CD14-positive monocyte (primary cell): ENCODE data around the gene STRAP. TPM values are rescaled to one million over a fixed set of nuclear protein-coding genes. Genes with fewer than 3 reads are reported as not detected.

Experiments used
- DNase-seq, 3 donors: peaks; one replicate each; pipeline ENCODE4 v3.0.0-alpha.2; 2011 to 2022
- H2AFZ ChIP-seq: 2 replicates; pipeline ENCODE4 v1.6.0; 2012; ENCODE audit warnings: mild to moderate bottlenecking, low read depth, low read length, inconsistent platforms; ENCODE audit not compliant: insufficient read depth, poor library complexity, severe bottlenecking
- H3K27ac ChIP-seq, 2 donors: 1 replicate in 1 of 2; 2 replicates in 1 of 2; pipeline ENCODE4 v1.5.1; 2012 to 2013; ENCODE audit warnings: low read length in 2 of 2, control low read depth in 1 of 2, inconsistent platforms in 1 of 2, low read depth in 1 of 2, mild to moderate bottlenecking in 1 of 2
- H3K27me3 ChIP-seq, 2 donors: one replicate each; pipeline versions ENCODE4 v1.6.0 to v1.6.1; 2011 to 2013; ENCODE audit warnings: low read length in 2 of 2; ENCODE audit not compliant: control insufficient read depth in 2 of 2, insufficient read depth in 2 of 2
- H3K36me3 ChIP-seq, 2 donors: replicated peaks in 1 of 2; 1 replicate in 1 of 2; 2 replicates in 1 of 2; pipeline versions ENCODE4 v1.5.1 to v1.6.1; 2012 to 2013; ENCODE audit warnings: low read length in 2 of 2, control low read depth in 1 of 2, inconsistent platforms in 1 of 2, mild to moderate bottlenecking in 1 of 2; ENCODE audit not compliant: insufficient read depth in 2 of 2, control insufficient read depth in 1 of 2
- H3K4me1 ChIP-seq, 2 donors: 1 replicate in 1 of 2; 2 replicates in 1 of 2; pipeline versions ENCODE4 v1.5.1 to v1.6.1; 2012 to 2013; ENCODE audit warnings: low read length in 2 of 2, control low read depth in 1 of 2, inconsistent platforms in 1 of 2, mild to moderate bottlenecking in 1 of 2, moderate library complexity in 1 of 2; ENCODE audit not compliant: insufficient read depth in 2 of 2, control insufficient read depth in 1 of 2
- H3K4me2 ChIP-seq: replicated peaks from 2 replicates; pipeline ENCODE3; 2012; ENCODE audit warnings: low read length, moderate library complexity, mild to moderate bottlenecking; ENCODE audit not compliant: poor library complexity, severe bottlenecking; ENCODE audit errors: extremely low read depth
- H3K4me3 ChIP-seq, 3 experiments: fragments of 200-600 bp in 1 of 3; sonication (generic) in 1 of 3; replicated peaks in 1 of 3; 1 replicate in 2 of 3; 2 replicates in 1 of 3; pipeline ENCODE4 v1.5.1; 2011 to 2013; ENCODE audit warnings: low read length in 3 of 3, mild to moderate bottlenecking in 3 of 3, control low read depth in 2 of 3, low read depth in 2 of 3, inconsistent platforms in 1 of 3, moderate library complexity in 1 of 3
- H3K79me2 ChIP-seq: 2 replicates; pipeline ENCODE4 v1.6.0; 2012; ENCODE audit warnings: mild to moderate bottlenecking, control low read depth, inconsistent platforms, low read length, moderate library complexity; ENCODE audit not compliant: insufficient read depth
- H3K9ac ChIP-seq: 2 replicates; pipeline ENCODE4 v1.6.0; 2017; ENCODE audit warnings: low read length, mild to moderate bottlenecking; ENCODE audit not compliant: insufficient read depth, poor library complexity, severe bottlenecking
- H3K9me3 ChIP-seq, 2 donors: replicated peaks in 1 of 2; 1 replicate in 1 of 2; 2 replicates in 1 of 2; pipeline versions ENCODE4 v1.5.1 to v1.6.1; 2012 to 2013; ENCODE audit warnings: low read length in 2 of 2, control low read depth in 1 of 2; ENCODE audit not compliant: control insufficient read depth in 1 of 2, insufficient read depth in 1 of 2
- H4K20me1 ChIP-seq: 2 replicates; pipeline ENCODE4 v1.6.0; 2012; ENCODE audit warnings: mild to moderate bottlenecking, low read length, control low read depth, moderate library complexity; ENCODE audit not compliant: insufficient read depth
- H3K27ac Mint-ChIP-seq, 7 donors: one replicate each; pipeline ENCODE4 v1.8.0; 2020; ENCODE audit warnings: mild to moderate bottlenecking in 7 of 7, mixed read lengths in 7 of 7, moderate library complexity in 6 of 7, inconsistent platforms in 2 of 7
- H3K27me3 Mint-ChIP-seq, 3 donors: one replicate each; pipeline ENCODE4 v1.8.0; 2021 to 2022; ENCODE audit warnings: low read depth in 3 of 3, mild to moderate bottlenecking in 3 of 3, mixed read lengths in 3 of 3, moderate library complexity in 3 of 3, inconsistent platforms in 1 of 3
- H3K36me3 Mint-ChIP-seq, 2 donors: one replicate each; pipeline ENCODE4 v1.8.0; 2020; ENCODE audit warnings: mixed read lengths in 2 of 2, inconsistent platforms in 1 of 2, mild to moderate bottlenecking in 1 of 2
- H3K4me1 Mint-ChIP-seq: one replicate; pipeline ENCODE4 v1.8.0; 2020; ENCODE audit warnings: mild to moderate bottlenecking, mixed read lengths
- H3K4me3 Mint-ChIP-seq, 2 donors: one replicate each; pipeline ENCODE4 v1.8.0; 2020; ENCODE audit warnings: mild to moderate bottlenecking in 2 of 2, mixed read lengths in 2 of 2, moderate library complexity in 1 of 2
- H3K9me3 Mint-ChIP-seq, 7 donors: one replicate each; pipeline ENCODE4 v1.8.0; 2020 to 2022; ENCODE audit warnings: mixed read lengths in 7 of 7, mild to moderate bottlenecking in 6 of 7, moderate library complexity in 6 of 7, inconsistent platforms in 2 of 7
- WGBS: methylation state at CpG from one replicate; pipeline ENCODE4 v1.1.5; 2013; ENCODE audit warnings: missing lambda C conversion rate; ENCODE audit not compliant: insufficient coverage; 5-methylcytosine and 5-hydroxymethylcytosine counted together
- intact Hi-C, 2 donors: fragments of 100-400 bp; cut with micrococcal nuclease; formaldehyde crosslinking; loops; one replicate each; pipeline versions ENCODE4 v1.15.0 to v1.15.1; 2023
- polyA plus RNA-seq, 3 donors: library from polyadenylated mRNA; depleted of rRNA in 1 of 3; unstranded in 2 of 3; stranded (reverse) in 1 of 3; fragments of 300-500 nt in 2 of 3; fragments of >200 nt in 1 of 3; fragmentation: Illumina TruSeq in 2 of 3; gene quantifications; 1 replicate in 2 of 3; 2 replicates in 1 of 3; pipeline ENCODE4 v1.2.3, GENCODE V29; 2012 to 2021
- TF ChIP-seq, protein P1 (sequence below): fragments of 200-600 bp; IDR thresholded peaks from one replicate; pipeline ENCODE4 v1.8.0; 2022; ENCODE audit warnings: antibody characterized with exemption, mild to moderate bottlenecking

Gene STRAP
- polyA plus RNA-seq, 3 donors, result 53.7 to 111 (median 98.2) TPM

DNA sequence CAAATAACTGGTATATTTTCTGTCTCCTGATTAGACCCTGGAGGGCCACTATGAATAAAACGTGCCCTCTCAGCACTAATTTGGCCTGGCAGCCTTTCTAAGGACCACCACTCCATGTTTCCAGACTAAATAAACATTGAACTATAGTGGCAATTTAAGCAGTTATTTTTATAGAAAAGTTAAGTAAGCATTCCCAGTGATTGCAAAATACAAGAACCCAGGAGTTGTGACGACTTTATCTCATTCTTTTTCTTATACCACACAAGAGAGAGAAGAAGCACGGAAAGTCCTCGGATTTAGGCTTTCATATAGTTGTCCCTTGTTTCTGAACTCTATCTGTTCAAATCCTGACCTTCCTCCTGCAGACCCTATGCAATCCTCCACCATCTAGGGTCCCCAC, 23.1 kb upstream of the STRAP start:
- H3K36me3 ChIP-seq, result no peaks in the 10 kb centered on the region
- TF ChIP-seq, protein P1, sequence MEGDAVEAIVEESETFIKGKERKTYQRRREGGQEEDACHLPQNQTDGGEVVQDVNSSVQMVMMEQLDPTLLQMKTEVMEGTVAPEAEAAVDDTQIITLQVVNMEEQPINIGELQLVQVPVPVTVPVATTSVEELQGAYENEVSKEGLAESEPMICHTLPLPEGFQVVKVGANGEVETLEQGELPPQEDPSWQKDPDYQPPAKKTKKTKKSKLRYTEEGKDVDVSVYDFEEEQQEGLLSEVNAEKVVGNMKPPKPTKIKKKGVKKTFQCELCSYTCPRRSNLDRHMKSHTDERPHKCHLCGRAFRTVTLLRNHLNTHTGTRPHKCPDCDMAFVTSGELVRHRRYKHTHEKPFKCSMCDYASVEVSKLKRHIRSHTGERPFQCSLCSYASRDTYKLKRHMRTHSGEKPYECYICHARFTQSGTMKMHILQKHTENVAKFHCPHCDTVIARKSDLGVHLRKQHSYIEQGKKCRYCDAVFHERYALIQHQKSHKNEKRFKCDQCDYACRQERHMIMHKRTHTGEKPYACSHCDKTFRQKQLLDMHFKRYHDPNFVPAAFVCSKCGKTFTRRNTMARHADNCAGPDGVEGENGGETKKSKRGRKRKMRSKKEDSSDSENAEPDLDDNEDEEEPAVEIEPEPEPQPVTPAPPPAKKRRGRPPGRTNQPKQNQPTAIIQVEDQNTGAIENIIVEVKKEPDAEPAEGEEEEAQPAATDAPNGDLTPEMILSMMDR, result no peak
- DNase-seq, result no peak
- no peaks in the 10 kb centered on the region for H3K79me2 ChIP-seq
- intact Hi-C loops, result loop anchor here in 1 of 2 donors (10.0 kb wide), 2 partner anchors 324 to 584 kb away; no protein-coding TSS in a partner anchor
- no peak overlapping the region for H3K4me2 ChIP-seq
- peaks cover 0 to 2% (median 0%) of the 10 kb centered on the region in 3 donors for H3K27me3 Mint-ChIP-seq
- H3K27ac ChIP-seq, result no peak overlapping the region
- no peak overlapping the region for H3K4me3 ChIP-seq
- no peak overlapping the region for H3K4me3 Mint-ChIP-seq
- no peak overlapping the region for H2AFZ ChIP-seq
- H3K9ac ChIP-seq, result no peak overlapping the region
- H3K27ac Mint-ChIP-seq, result no peak overlapping the region
- H3K27me3 ChIP-seq, result no peaks in the 10 kb centered on the region
- no peaks in the 10 kb centered on the region for H3K36me3 Mint-ChIP-seq
- peaks cover 3 to 7% of the 10 kb centered on the region in 2 donors for H3K4me1 ChIP-seq
- 0% methylated on average over 1 of the region's 4 CpGs for WGBS
- peaks cover 0 to 3% (median 2%) of the 10 kb centered on the region in 7 donors for H3K9me3 Mint-ChIP-seq
- H3K9me3 ChIP-seq, result no peaks in the 10 kb centered on the region
- peaks cover 8% of the 10 kb centered on the region for H3K4me1 Mint-ChIP-seq
- no peaks in the 10 kb centered on the region for H4K20me1 ChIP-seq

DNA sequence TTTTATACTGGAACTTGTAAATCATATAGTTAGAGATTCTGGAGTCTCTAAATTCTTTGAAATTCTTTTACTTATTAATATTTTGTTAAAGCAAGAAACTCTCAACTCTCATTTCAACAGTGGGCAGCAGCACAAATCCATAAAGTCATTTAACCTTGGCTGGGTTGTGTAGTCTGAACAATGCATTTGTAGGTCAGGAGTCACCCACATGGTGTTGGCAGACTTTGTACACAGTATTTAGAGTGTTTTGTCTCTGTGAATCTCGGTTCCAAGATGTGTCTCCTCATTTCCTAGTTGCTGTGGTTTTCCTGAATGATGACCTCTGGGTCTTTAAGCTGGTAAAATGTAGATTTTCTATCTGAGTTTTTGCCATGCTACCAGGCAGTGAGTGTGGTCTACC, 20.8 kb upstream of the STRAP start:
- Mint-ChIP-seq H3K4me1 (peaks cover 9% of the 10 kb centered on the region), H3K9me3 (peaks cover 0 to 4% (median 2%) of the 10 kb centered on the region in 7 donors), H3K36me3 (no peaks in the 10 kb centered on the region), H3K27me3 (peaks cover 0 to 2% (median 0%) of the 10 kb centered on the region in 3 donors), H3K27ac (no peak overlapping the region), H3K4me3 (no peak overlapping the region)
- DNase-seq, result no peak
- H3K9ac ChIP-seq, result no peak overlapping the region
- H3K79me2 ChIP-seq, result no peaks in the 10 kb centered on the region
- H3K4me3 ChIP-seq, result no peak overlapping the region
- no peak overlapping the region for H3K4me2 ChIP-seq
- WGBS, result no CpG with 5 or more reads among the region's 1 CpG
- intact Hi-C loops, result no loop called here
- no peaks in the 10 kb centered on the region for H4K20me1 ChIP-seq
- H3K4me1 ChIP-seq, result peaks cover 4 to 13% of the 10 kb centered on the region in 2 donors
- TF ChIP-seq, protein P1, result no peak
- H2AFZ ChIP-seq, result no peak overlapping the region
- no peaks in the 10 kb centered on the region for H3K9me3 ChIP-seq
- no peak overlapping the region for H3K27ac ChIP-seq
- H3K27me3 ChIP-seq, result no peaks in the 10 kb centered on the region
- no peaks in the 10 kb centered on the region for H3K36me3 ChIP-seq
